HFF-Myc (cell line): Measurements from ENCODE around the gene MEA1.
A peak's percentile ranks its signal among the peaks of the same experiment; 100 is the strongest.

Experiments
- DNase-seq: peaks from one replicate; pipeline ENCODE4 v3.0.0-alpha.2; 2011; ENCODE audit warnings: low read depth; ENCODE audit errors: extremely low read depth
- H3K4me3 ChIP-seq: replicated peaks from 2 replicates; pipeline ENCODE4 v1.5.1; 2011; ENCODE audit warnings: low read depth, mild to moderate bottlenecking, control low read depth, low read length
- TF ChIP-seq, protein P1 (sequence below): IDR thresholded peaks from 2 replicates; pipeline ENCODE4 v1.5.1; 2012; ENCODE audit warnings: mild to moderate bottlenecking, low read depth, low read length, control low read depth; ENCODE audit errors: missing control alignments

The MEA1 gene

DNA sequence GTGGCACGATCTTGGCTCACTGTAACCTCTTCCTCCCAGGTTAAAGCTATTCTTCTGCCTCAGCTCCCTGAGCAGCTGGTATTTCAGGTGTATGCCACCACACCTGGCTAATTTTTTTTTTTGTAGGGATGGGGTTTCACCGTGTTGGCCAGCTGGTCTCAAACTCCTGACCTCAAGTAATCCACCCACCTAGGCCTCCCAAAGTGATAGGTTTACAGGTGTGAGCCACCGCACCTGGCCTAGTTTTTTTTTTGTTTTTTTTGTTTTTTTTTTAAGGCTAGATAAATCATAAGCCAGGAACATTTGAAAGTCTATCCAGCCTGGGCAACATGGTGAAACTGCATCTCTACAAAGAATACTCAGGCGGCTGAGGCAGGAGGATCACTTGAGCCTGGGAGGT is 18.6 kb upstream of the MEA1 start:
- TF ChIP-seq, protein P1, sequence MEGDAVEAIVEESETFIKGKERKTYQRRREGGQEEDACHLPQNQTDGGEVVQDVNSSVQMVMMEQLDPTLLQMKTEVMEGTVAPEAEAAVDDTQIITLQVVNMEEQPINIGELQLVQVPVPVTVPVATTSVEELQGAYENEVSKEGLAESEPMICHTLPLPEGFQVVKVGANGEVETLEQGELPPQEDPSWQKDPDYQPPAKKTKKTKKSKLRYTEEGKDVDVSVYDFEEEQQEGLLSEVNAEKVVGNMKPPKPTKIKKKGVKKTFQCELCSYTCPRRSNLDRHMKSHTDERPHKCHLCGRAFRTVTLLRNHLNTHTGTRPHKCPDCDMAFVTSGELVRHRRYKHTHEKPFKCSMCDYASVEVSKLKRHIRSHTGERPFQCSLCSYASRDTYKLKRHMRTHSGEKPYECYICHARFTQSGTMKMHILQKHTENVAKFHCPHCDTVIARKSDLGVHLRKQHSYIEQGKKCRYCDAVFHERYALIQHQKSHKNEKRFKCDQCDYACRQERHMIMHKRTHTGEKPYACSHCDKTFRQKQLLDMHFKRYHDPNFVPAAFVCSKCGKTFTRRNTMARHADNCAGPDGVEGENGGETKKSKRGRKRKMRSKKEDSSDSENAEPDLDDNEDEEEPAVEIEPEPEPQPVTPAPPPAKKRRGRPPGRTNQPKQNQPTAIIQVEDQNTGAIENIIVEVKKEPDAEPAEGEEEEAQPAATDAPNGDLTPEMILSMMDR = no peak

DNA sequence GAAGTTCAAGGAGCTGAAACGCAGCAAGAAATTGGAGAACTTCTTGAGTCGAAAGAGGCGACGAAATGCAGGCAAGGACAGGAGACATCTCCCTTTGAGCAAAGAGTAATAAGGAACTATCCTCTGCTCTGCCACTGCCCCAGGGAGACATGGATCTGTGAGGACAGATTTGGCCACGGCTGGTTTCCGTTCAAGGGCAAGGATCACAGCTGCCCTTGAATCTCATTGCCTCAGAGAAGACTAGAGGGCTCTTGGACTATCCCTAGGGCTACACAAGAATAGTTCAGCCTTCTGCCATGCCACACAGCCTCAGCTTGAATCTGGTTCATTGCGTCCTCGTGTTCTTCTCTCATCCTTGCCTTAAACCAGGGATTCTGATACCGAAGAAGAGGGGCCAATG is 15.4 kb upstream of the MEA1 start:
- no peak overlapping the region for H3K4me3 ChIP-seq
- TF ChIP-seq, protein P1 = no peak
- DNase-seq = no peak

More for the DNA sequence above, 18.6 kb upstream of the MEA1 start:
- DNase-seq = no peak
- H3K4me3 ChIP-seq = no peak overlapping the region

DNA sequence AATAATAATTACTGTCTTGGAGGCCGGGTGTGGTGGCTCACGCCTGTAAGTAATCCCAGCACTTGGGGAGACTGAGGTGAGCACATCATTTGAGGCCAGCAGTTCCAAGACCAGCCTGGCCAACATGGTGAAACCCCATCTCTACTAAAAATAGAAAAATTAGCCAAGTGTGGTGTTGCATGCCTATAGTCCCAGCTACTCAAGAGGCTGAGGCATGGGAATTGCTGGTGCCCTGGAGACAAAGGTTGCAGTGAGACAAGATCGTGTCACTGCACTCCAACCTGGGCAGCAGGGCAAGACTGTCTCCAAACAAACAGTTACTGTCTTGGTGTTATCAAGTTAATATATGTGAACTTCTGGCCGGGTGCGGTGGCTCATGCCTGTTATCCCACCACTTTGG is 12.6 kb upstream of the MEA1 start:
- DNase-seq = no peak
- H3K4me3 ChIP-seq = no peak overlapping the region
- TF ChIP-seq, protein P1 = no peak

DNA sequence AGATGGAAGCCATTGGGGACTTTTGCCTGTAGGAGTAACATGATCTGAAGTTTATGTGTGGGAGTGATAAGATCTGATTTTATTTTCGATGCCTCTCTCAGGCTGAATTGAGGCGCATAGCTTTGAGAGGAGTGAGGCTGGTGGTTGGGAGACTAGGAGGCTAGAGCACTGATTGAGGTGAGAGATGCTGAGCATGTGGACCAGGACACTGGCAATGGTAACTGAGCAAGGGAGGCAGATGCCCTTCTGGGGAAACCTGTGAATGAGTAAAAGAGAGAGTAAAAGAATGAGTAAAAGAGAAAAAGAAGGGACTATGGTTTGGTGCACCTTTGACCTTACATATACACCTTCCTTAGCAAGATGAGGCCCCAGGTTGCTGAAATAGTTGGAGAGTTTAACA is 10.7 kb upstream of the MEA1 start:
- TF ChIP-seq, protein P1 = no peak

DNA sequence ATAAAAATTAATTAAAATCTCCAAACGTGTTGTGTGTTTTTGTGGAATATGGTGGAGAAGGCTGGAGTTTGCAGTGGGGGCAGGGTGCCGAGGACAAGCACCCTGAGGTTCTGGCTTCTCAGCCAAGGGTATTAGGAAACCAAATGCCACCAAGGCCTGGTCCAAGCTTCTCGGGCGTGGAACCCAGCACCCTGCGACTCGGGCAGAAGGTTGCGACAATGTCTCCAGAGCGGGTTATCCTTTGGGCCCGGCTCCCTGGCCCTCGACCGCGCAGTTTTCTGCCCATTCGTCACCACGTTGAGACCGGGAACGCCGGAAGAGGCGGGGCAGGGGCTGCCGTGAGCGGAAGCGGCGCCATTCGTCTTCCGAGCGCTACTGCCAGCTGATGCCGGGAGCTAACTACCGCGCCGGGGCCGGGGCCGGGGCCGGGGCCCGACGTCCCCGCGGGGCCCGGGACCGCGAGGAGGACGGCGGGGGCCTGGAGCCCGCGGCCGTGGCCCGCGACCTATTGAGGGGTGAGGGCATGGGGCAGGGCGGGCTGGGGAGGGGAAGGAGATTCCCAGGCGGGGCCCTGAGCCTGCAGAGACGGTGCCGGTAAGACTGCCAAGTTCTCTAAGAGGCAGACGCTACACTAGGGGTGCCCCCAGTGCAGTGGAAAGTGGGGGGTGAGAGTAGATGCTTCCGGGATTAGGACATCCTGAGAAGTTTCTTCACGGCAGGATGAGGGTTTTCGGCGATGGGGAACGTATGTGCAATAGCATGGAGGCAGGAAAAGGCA is 7.7 kb upstream of the MEA1 start, which contains the start of gene RRP36:
TSS of gene RRP36 (plus strand) at position 354 of the 778 bp plus-strand sequence. CDS start at position 386, 32 bp downstream.
- DNase-seq = peak; percentile 29
- TF ChIP-seq, protein P1 = no peak
- H3K4me3 ChIP-seq = peak within 1 kb of the TSS; percentile 72

More for the DNA sequence above, 10.7 kb upstream of the MEA1 start:
- H3K4me3 ChIP-seq = no peak overlapping the region
- no peak for DNase-seq

DNA sequence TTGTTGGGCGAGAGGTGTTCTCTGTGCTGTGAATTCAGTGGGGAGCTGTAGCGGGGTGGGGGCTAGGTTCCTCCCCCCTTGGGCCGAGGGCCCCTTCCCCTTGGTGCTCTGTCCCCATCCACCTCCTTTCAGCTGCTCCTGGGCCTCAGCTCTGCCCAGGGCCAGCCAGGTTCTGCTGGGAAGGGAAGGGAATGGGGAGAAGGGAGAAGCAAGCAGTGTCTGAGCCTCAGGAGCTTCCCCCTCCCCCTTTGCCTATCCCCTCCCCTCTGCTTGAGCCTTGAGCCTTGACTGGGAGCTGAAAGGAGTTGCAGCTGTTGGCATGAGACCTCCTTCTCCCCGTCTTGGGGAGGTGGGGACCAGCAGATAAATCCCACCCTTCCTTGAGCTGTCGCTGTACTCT is 7.1 kb upstream of the MEA1 start:
- DNase-seq = no peak

More for the DNA sequence above, 7.1 kb upstream of the MEA1 start:
- TF ChIP-seq, protein P1 = no peak
- peak overlapping the region; percentile 72 for H3K4me3 ChIP-seq
